H1 (cell line): ENCODE measurements around the gene HBM. TPM values are rescaled to one million over a fixed set of nuclear protein-coding genes. Genes with fewer than 3 reads are reported as not detected.

Source experiments
- CTCF ChIA-PET: fragments of 300-600 bp; sonication (Branson Sonifier 250); formaldehyde crosslinking; loops from one replicate; lab custom pipeline; 2021; ENCODE audit not compliant: partially characterized antibody; lab: Charles Lee
- POLR2A ChIA-PET: fragments of 300-600 bp; sonication (Branson Sonifier 250); formaldehyde crosslinking; loops from one replicate; lab custom pipeline; 2021; ENCODE audit warnings: inconsistent platforms; ENCODE audit not compliant: partially characterized antibody; lab: Charles Lee
- DNase-seq, 2 experiments: peaks; one replicate each; pipeline versions ENCODE4 v3.0.0 to v3.0.0-alpha.2; 2010 to 2022; ENCODE audit warnings: low spot score in 2 of 2, low read depth in 1 of 2, mixed read lengths in 1 of 2
- FAIRE-seq: peaks from 2 replicates; lab custom pipeline; 2011; peaks lifted over from hg19 to GRCh38; lab: Jason Lieb, UNC
- H2AFZ ChIP-seq: 2 replicates; pipeline ENCODE4 v1.8.1; 2012; ENCODE audit warnings: low read length, inconsistent platforms
- H2AK5ac ChIP-seq: 2 replicates; pipeline ENCODE4 v1.6.1; 2013; ENCODE audit warnings: low read depth, low read length
- H2BK120ac ChIP-seq: replicated peaks from 2 replicates; pipeline ENCODE3; 2013; ENCODE audit warnings: low read depth, low read length, inconsistent platforms
- H2BK12ac ChIP-seq: 2 replicates; pipeline ENCODE4 v1.6.1; 2013; ENCODE audit warnings: low read depth, low read length
- H2BK15ac ChIP-seq: 2 replicates; pipeline ENCODE4 v1.6.1; 2013; ENCODE audit warnings: low read length
- H2BK20ac ChIP-seq: 2 replicates; pipeline ENCODE4 v1.6.1; 2013; ENCODE audit warnings: low read length
- H2BK5ac ChIP-seq: 2 replicates; pipeline ENCODE4 v1.6.1; 2013; ENCODE audit warnings: low read depth, low read length
- H3K14ac ChIP-seq: 2 replicates; pipeline ENCODE4 v1.6.1; 2013; ENCODE audit warnings: inconsistent platforms; ENCODE audit not compliant: insufficient read length
- H3K18ac ChIP-seq: 2 replicates; pipeline ENCODE4 v1.6.1; 2013; ENCODE audit warnings: low read length; ENCODE audit errors: extremely low read depth
- H3K23ac ChIP-seq: 2 replicates; pipeline ENCODE4 v1.6.1; 2013; ENCODE audit warnings: inconsistent platforms; ENCODE audit not compliant: insufficient read length
- H3K23me2 ChIP-seq: 2 replicates; pipeline ENCODE4 v1.6.1; 2013; ENCODE audit warnings: low read depth, low read length
- H3K27ac ChIP-seq: 2 replicates; pipeline ENCODE4 v1.6.1; 2011; ENCODE audit warnings: low read depth, low read length, inconsistent platforms
- H3K27me3 ChIP-seq, 4 experiments: replicated peaks in 1 of 4; 1 replicate in 1 of 4; 2 replicates in 3 of 4; pipeline versions ENCODE4 v1.6.1 to v1.8.1; 2011 to 2013; ENCODE audit warnings: low read length in 3 of 4, mild to moderate bottlenecking in 3 of 4, inconsistent platforms in 2 of 4, mixed read lengths in 2 of 4, moderate library complexity in 1 of 4; ENCODE audit not compliant: control insufficient read depth in 3 of 4, insufficient read depth in 3 of 4; ENCODE audit errors: extremely low read depth in 1 of 4
- H3K36me3 ChIP-seq, 4 experiments: 2 replicates each; pipeline versions ENCODE4 v1.6.1 to v1.8.1; 2011 to 2013; ENCODE audit warnings: mild to moderate bottlenecking in 4 of 4, low read length in 3 of 4, moderate library complexity in 2 of 4, control low read depth in 1 of 4, inconsistent platforms in 1 of 4; ENCODE audit not compliant: insufficient read depth in 4 of 4, control insufficient read depth in 2 of 4
- H3K4ac ChIP-seq: replicated peaks from 2 replicates; pipeline ENCODE3; 2013; ENCODE audit warnings: low read length, low read depth, mixed read lengths, inconsistent platforms; ENCODE audit not compliant: insufficient read length
- H3K4me1 ChIP-seq, 4 experiments: replicated peaks in 1 of 4; 1 replicate in 1 of 4; 2 replicates in 3 of 4; pipeline versions ENCODE4 v1.6.1 to v1.8.1; 2011 to 2013; ENCODE audit warnings: low read length in 3 of 4, inconsistent platforms in 2 of 4, mixed read lengths in 1 of 4; ENCODE audit not compliant: insufficient read depth in 4 of 4, control insufficient read depth in 3 of 4
- H3K4me2 ChIP-seq, 2 experiments: 2 replicates each; pipeline versions ENCODE4 v1.6.1 to v1.8.1; 2011 to 2013; ENCODE audit warnings: low read depth in 2 of 2, low read length in 2 of 2, control low read depth in 1 of 2, inconsistent platforms in 1 of 2, mild to moderate bottlenecking in 1 of 2; ENCODE audit not compliant: insufficient read depth in 1 of 2
- H3K4me3 ChIP-seq, 4 experiments: fragments of 200-600, 300-600 bp in 1 of 4; sonication (generic), shearing (Covaris generic), sonication (Bioruptor Twin) in 1 of 4; 2 replicates each; pipeline versions ENCODE4 v1.5.1 to v1.8.1; 2011 to 2016; ENCODE audit warnings: low read length in 4 of 4, low read depth in 3 of 4, control low read depth in 2 of 4, inconsistent platforms in 2 of 4, mild to moderate bottlenecking in 2 of 4, mixed read lengths in 1 of 4, moderate library complexity in 1 of 4; ENCODE audit not compliant: insufficient read depth in 2 of 4; ENCODE audit errors: extremely low read depth in 1 of 4
- H3K56ac ChIP-seq: replicated peaks from 2 replicates; pipeline ENCODE3; 2013; ENCODE audit warnings: low read depth, mild to moderate bottlenecking, mixed read lengths, low read length, inconsistent platforms; ENCODE audit not compliant: insufficient read length
- H3K79me1 ChIP-seq: 2 replicates; pipeline ENCODE4 v1.6.1; 2013; ENCODE audit warnings: low read depth, low read length, control low read depth
- H3K79me2 ChIP-seq, 2 experiments: 2 replicates each; pipeline versions ENCODE4 v1.6.1 to v1.8.1; 2012 to 2013; ENCODE audit warnings: low read length in 2 of 2, mild to moderate bottlenecking in 2 of 2, inconsistent platforms in 1 of 2; ENCODE audit not compliant: insufficient read depth in 2 of 2, control insufficient read depth in 1 of 2
- H3K9ac ChIP-seq, 4 experiments: replicated peaks in 1 of 4; 1 replicate in 1 of 4; 2 replicates in 3 of 4; pipeline versions ENCODE4 v1.6.1 to v1.8.1; 2011 to 2013; ENCODE audit warnings: low read depth in 3 of 4, low read length in 3 of 4, control low read depth in 2 of 4, mild to moderate bottlenecking in 2 of 4, moderate library complexity in 2 of 4, inconsistent platforms in 1 of 4; ENCODE audit errors: extremely low read depth in 1 of 4
- H3K9me3 ChIP-seq, 2 experiments: 2 replicates each; pipeline versions ENCODE4 v1.6.1 to v1.8.1; 2012 to 2013; ENCODE audit warnings: mild to moderate bottlenecking in 2 of 2, moderate library complexity in 2 of 2, control low read depth in 1 of 2, inconsistent platforms in 1 of 2, low read depth in 1 of 2, low read length in 1 of 2, mixed read lengths in 1 of 2; ENCODE audit not compliant: insufficient read depth in 2 of 2
- H4K20me1 ChIP-seq, 2 experiments: replicated peaks in 1 of 2; 2 replicates each; pipeline versions ENCODE3 to v1.8.1; 2011 to 2013; ENCODE audit warnings: inconsistent platforms in 2 of 2, low read length in 2 of 2, mild to moderate bottlenecking in 1 of 2; ENCODE audit not compliant: insufficient read depth in 2 of 2, control insufficient read depth in 1 of 2
- H4K5ac ChIP-seq: 2 replicates; pipeline ENCODE4 v1.6.1; 2013; ENCODE audit warnings: low read length, low read depth, mixed read lengths, inconsistent platforms; ENCODE audit not compliant: insufficient read length
- H4K8ac ChIP-seq: 2 replicates; pipeline ENCODE4 v1.8.0; 2013; ENCODE audit warnings: mild to moderate bottlenecking, moderate library complexity, low read length, inconsistent platforms; ENCODE audit not compliant: insufficient read depth; ENCODE audit errors: extremely low read depth
- H4K91ac ChIP-seq: replicated peaks from 2 replicates; pipeline ENCODE3; 2013; ENCODE audit warnings: low read length, mixed read lengths, inconsistent platforms; ENCODE audit not compliant: insufficient read length
- CEBPB ChIP-seq: IDR thresholded peaks from 2 replicates; pipeline ENCODE4 v1.6.1; 2012; ENCODE audit warnings: low read depth, low read length
- CHD2 ChIP-seq: IDR thresholded peaks from 2 replicates; pipeline ENCODE4 v1.6.1; 2012; ENCODE audit warnings: low read length, improper control_type of control experiment
- FOSL1 ChIP-seq: IDR thresholded peaks from 2 replicates; pipeline ENCODE4 v1.6.1; 2011; ENCODE audit warnings: mild to moderate bottlenecking, low read depth, low read length, moderate library complexity; ENCODE audit not compliant: insufficient read depth
- HDAC2 ChIP-seq, 2 experiments: fragments of 300-600 bp in 1 of 2; sonication (generic) in 1 of 2; IDR thresholded peaks; 2 replicates each; pipeline ENCODE4 v1.6.1; 2011 to 2012; ENCODE audit warnings: low read depth in 2 of 2, low read length in 2 of 2, mild to moderate bottlenecking in 2 of 2, moderate library complexity in 2 of 2, borderline replicate concordance in 1 of 2, inconsistent platforms in 1 of 2
- MAFK ChIP-seq: IDR thresholded peaks from 2 replicates; pipeline ENCODE4 v1.6.1; 2012; ENCODE audit warnings: low read depth, mild to moderate bottlenecking, improper control_type of control experiment, low read length
- POU5F1 ChIP-seq: IDR thresholded peaks from 2 replicates; pipeline ENCODE4 v1.6.1; 2011; ENCODE audit warnings: low read depth, mild to moderate bottlenecking, low read length, moderate library complexity
- RBBP5 ChIP-seq: IDR thresholded peaks from 2 replicates; pipeline ENCODE4 v1.7.1; 2012; ENCODE audit warnings: low read depth, mild to moderate bottlenecking, inconsistent platforms, low read length, moderate library complexity, borderline replicate concordance
- SIRT6 ChIP-seq: IDR thresholded peaks from one replicate; pipeline ENCODE4 v1.7.1; 2012; ENCODE audit warnings: low read length, inconsistent platforms
- TCF12 ChIP-seq: IDR thresholded peaks from 2 replicates; pipeline ENCODE4 v1.6.1; 2011; ENCODE audit warnings: low read depth, mild to moderate bottlenecking, low read length
- WGBS, 2 experiments: shearing (Covaris generic) in 1 of 2; methylation state at CpG; one replicate each; pipeline versions ENCODE4 v1.1.6 to v1.1.7; 2013 to 2015; ENCODE audit warnings: low lambda C conversion rate in 2 of 2, mixed read lengths in 2 of 2, inconsistent platforms in 1 of 2, low coverage in 1 of 2, missing lambda C conversion rate in 1 of 2; ENCODE audit not compliant: insufficient replicate concordance in 2 of 2, insufficient coverage in 1 of 2, insufficient read length in 1 of 2; ENCODE audit errors: extremely low coverage in 1 of 2, missing lambda C conversion rate in 1 of 2; 5-methylcytosine and 5-hydroxymethylcytosine counted together
- polyA plus RNA-seq, 7 experiments: library from polyadenylated mRNA; depleted of rRNA in 3 of 7; stranded (reverse) in 5 of 7; unstranded in 2 of 7; fragments of >200 nt in 5 of 7; fragments of 200-250 nt in 2 of 7; gene quantifications; 1 replicate in 5 of 7; 2 replicates in 1 of 7; 4 replicates in 1 of 7; pipeline versions ENCODE4 v1.2.1 to v1.2.3, GENCODE V29; 2011 to 2013; ENCODE audit warnings: missing spikeins in 2 of 7, mixed read lengths in 2 of 7
- total RNA-seq: library from RNA; stranded (reverse); fragmentation: NEBNext Ultra II Directional; extraction: Animal tissue kit (Norgen Biotek cat#: 25700); gene quantifications from 2 replicates; pipeline ENCODE4 v1.2.1, GENCODE V29; 2021

Gene HBM
- total and polyA plus RNA-seq, 2 of the 8 experiments (the other 6 are each of a cell fraction or from before 2014, with no cell fraction given): 0.88 TPM; not detected in 1

- H3K27me3 ChIP-seq: peaks cover 0 to 11% (median 7%) of the 10 kb centered on the region in 4 experiments; a peak in 6 of 7 replicates
Measured at GRCh38 chr16:149024-149660, 16.6 kb upstream of the HBM start.

More at GRCh38 chr16:149024-149660, 16.6 kb upstream of the HBM start:
- no peak overlapping the region for H2BK5ac ChIP-seq
- no peaks in the 10 kb centered on the region for H3K23me2 ChIP-seq
- H3K79me2 ChIP-seq: no peaks in the 10 kb centered on the region
- no peaks in the 10 kb centered on the region for H4K20me1 ChIP-seq
- H3K27ac ChIP-seq: no peak overlapping the region
- DNase-seq (no peak), FAIRE-seq (no peak)
- H3K9ac ChIP-seq: 0 out of 7 replicates have a peak overlapping the region, but pooled peaks of 1 of the 4 experiments have one; percentile 40
- ChIA-PET CTCF (interaction anchor here (0.9 to 3.1 kb wide), 2 partner anchors 32 to 33 kb away, joined by 3 to 18 read pairs; no protein-coding TSS in a partner anchor), POLR2A (interaction anchor here (1.2 kb wide), 1 partner anchor 31 kb away, joined by 3 read pairs; no protein-coding TSS in a partner anchor)
- no peak overlapping the region for H3K4ac ChIP-seq
- H2BK15ac ChIP-seq: no peak overlapping the region
- no peaks in the 10 kb centered on the region for H3K9me3 ChIP-seq
- H4K5ac ChIP-seq: no peak overlapping the region
- WGBS, 2 experiments: 83% methylated on average over 9 of the region's 9 CpGs; no CpG with 5 or more reads in 1 of the 2 experiments
- H3K23ac ChIP-seq: no peak overlapping the region
- H3K79me1 ChIP-seq: no peaks in the 10 kb centered on the region
- H3K4me2 ChIP-seq: no peak overlapping the region
- H3K4me3 ChIP-seq: no peak overlapping the region
- no peak overlapping the region for H2BK12ac ChIP-seq
- H3K36me3 ChIP-seq: no peaks in the 10 kb centered on the region
- no peak overlapping the region for H4K8ac ChIP-seq
- no peak overlapping the region for H3K18ac ChIP-seq
- no peak for TF ChIP-seq CHD2
- no peak for TF ChIP-seq CEBPB
- TF ChIP-seq POU5F1: no peak
- TF ChIP-seq RBBP5: no peak
- TF ChIP-seq HDAC2 (IDR thresholded peaks at IDR 0.05; ENCODE audit: borderline replicate concordance in 1 of 2, low read depth in 2 of 2, low read length in 2 of 2): no peak
- TF ChIP-seq SIRT6: no peak
- no peak for TF ChIP-seq MAFK
- TF ChIP-seq FOSL1: no peak
- no peak for TF ChIP-seq TCF12
- TF ChIP-seq, all 59 proteins: peak for 0
- Histone ChIP-seq H2AK5ac (no peak overlapping the region), H3K14ac (no peak overlapping the region), H4K91ac (no peak overlapping the region), H3K56ac (no peak overlapping the region), H2BK20ac (no peak overlapping the region), H3K4me1 (no peaks in the 10 kb centered on the region), H2AFZ (no peak overlapping the region), H2BK120ac (no peak overlapping the region)
